Measurements from ENCODE around the gene FGF21.

Gene FGF21

GRCh38 chr19:48714759-48715675, 40.3 kb upstream of the FGF21 start:
- TF ChIP-seq POLR2AphosphoS5 (IDR thresholded peaks at IDR 0.05; ENCODE audit: low read depth, low read length): no peak
- TF ChIP-seq TAF1 (IDR thresholded peaks at IDR 0.05; ENCODE audit: borderline replicate concordance, insufficient read depth, low read length): no peak
- no peak for TF ChIP-seq FOXP2 (optimal IDR thresholded peaks at IDR 0.05; ENCODE audit: borderline replicate concordance, extremely low read depth, extremely low read length, insufficient read depth)
- no peak for TF ChIP-seq REST (IDR thresholded peaks at IDR 0.05; ENCODE audit: insufficient read depth in 1 of 2, low read depth in 2 of 2, low read length in 2 of 2)
- TF ChIP-seq SIN3A (IDR thresholded peaks at IDR 0.05; ENCODE audit: borderline replicate concordance, insufficient read depth, low read length): no peak

- TF ChIP-seq SIN3A (IDR thresholded peaks at IDR 0.05; ENCODE audit: borderline replicate concordance, insufficient read depth, low read length) (no peak), REST (IDR thresholded peaks at IDR 0.05; ENCODE audit: insufficient read depth in 1 of 2, low read depth in 2 of 2, low read length in 2 of 2) (no peak), FOXP2 (optimal IDR thresholded peaks at IDR 0.05; ENCODE audit: borderline replicate concordance, extremely low read depth, extremely low read length, insufficient read depth) (no peak), POLR2AphosphoS5 (IDR thresholded peaks at IDR 0.05; ENCODE audit: low read depth, low read length) (no peak), TAF1 (IDR thresholded peaks at IDR 0.05; ENCODE audit: borderline replicate concordance, insufficient read depth, low read length) (no peak)
Measured at GRCh38 chr19:48715681-48716171, 39.6 kb upstream of the FGF21 start.

GRCh38 chr19:48716562-48717291, 38.6 kb upstream of the FGF21 start:
- no peak for TF ChIP-seq TAF1 (IDR thresholded peaks at IDR 0.05; ENCODE audit: borderline replicate concordance, insufficient read depth, low read length)
- TF ChIP-seq FOXP2 (optimal IDR thresholded peaks at IDR 0.05; ENCODE audit: borderline replicate concordance, extremely low read depth, extremely low read length, insufficient read depth): peak; percentile 33
- no peak for TF ChIP-seq REST (IDR thresholded peaks at IDR 0.05; ENCODE audit: insufficient read depth in 1 of 2, low read depth in 2 of 2, low read length in 2 of 2)
- TF ChIP-seq SIN3A (IDR thresholded peaks at IDR 0.05; ENCODE audit: borderline replicate concordance, insufficient read depth, low read length): peak; percentile 46; the same call in 1 of the 2 replicates
- peak; percentile 83 for TF ChIP-seq POLR2AphosphoS5 (IDR thresholded peaks at IDR 0.05; ENCODE audit: low read depth, low read length)

- TF ChIP-seq SIN3A (IDR thresholded peaks at IDR 0.05; ENCODE audit: borderline replicate concordance, insufficient read depth, low read length) (no peak), TAF1 (IDR thresholded peaks at IDR 0.05; ENCODE audit: borderline replicate concordance, insufficient read depth, low read length) (no peak), REST (IDR thresholded peaks at IDR 0.05; ENCODE audit: insufficient read depth in 1 of 2, low read depth in 2 of 2, low read length in 2 of 2) (no peak), POLR2AphosphoS5 (IDR thresholded peaks at IDR 0.05; ENCODE audit: low read depth, low read length) (no peak), FOXP2 (optimal IDR thresholded peaks at IDR 0.05; ENCODE audit: borderline replicate concordance, extremely low read depth, extremely low read length, insufficient read depth) (no peak)
Measured at GRCh38 chr19:48718711-48719231, 36.6 kb upstream of the FGF21 start.
